OCI-LY3 (cell line): Measurements from ENCODE around the gene ALMS1.

Experiments
- CTCF ChIP-seq: fragments of 200-600, 300-600 bp; sonication (generic); IDR thresholded peaks from 2 replicates; pipeline ENCODE4 v1.5.1; 2014; ENCODE audit warnings: antibody characterized with exemption, low read length, low read depth
- EZH2phosphoT487 ChIP-seq: fragments of 200-600 bp; shearing (Covaris generic); IDR thresholded peaks from 2 replicates; pipeline ENCODE4 v1.6.1; 2018; ENCODE audit warnings: antibody characterized with exemption, mixed run types, low read depth

- TF ChIP-seq CTCF (no peak), EZH2phosphoT487 (no peak)
These were observed 11.4 kb upstream of the ALMS1 start for GRCh38 chr2:73374269-73374668.
